GM18951 (cell line): Measurements from ENCODE around the gene EFCAB6.

Experiments
- POLR2A ChIP-seq: IDR thresholded peaks from 4 replicates; pipeline ENCODE4 v1.6.1; 2011; ENCODE audit warnings: mild to moderate bottlenecking; ENCODE audit not compliant: insufficient read length, insufficient read depth; ENCODE audit errors: extremely low read depth
- in situ Hi-C: fragments of 300-500 bp; cut with MboI; formaldehyde crosslinking; loops from one replicate; pipeline ENCODE4 v1.12.0; 2022; ENCODE audit warnings: low sequenced_read_pairs, mixed read lengths, inconsistent platforms; ENCODE audit not compliant: unreplicated experiment

The EFCAB6 gene

DNA sequence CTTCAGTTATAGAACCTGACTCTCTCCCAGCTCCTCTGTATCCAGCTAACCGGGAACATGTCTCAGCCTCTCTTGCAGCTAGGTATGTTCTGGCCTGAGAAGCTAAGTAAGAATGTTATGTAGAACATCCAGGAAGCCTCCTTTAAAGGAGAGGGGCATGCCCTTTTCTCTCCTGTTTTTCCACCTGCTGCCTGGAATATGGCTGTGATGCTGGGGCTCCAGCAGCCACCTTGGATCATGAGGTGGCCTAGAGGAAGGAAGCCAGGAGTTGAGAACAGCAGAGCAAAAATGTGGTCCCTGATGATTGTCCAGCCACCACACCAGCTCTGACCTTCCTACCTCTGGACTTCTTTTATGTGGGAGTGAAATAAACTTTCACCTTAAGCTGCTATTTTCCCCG is 282.6 kb downstream of the EFCAB6 start:
- TF ChIP-seq POLR2A, result no peak
- in situ Hi-C loops, result no loop called here

DNA sequence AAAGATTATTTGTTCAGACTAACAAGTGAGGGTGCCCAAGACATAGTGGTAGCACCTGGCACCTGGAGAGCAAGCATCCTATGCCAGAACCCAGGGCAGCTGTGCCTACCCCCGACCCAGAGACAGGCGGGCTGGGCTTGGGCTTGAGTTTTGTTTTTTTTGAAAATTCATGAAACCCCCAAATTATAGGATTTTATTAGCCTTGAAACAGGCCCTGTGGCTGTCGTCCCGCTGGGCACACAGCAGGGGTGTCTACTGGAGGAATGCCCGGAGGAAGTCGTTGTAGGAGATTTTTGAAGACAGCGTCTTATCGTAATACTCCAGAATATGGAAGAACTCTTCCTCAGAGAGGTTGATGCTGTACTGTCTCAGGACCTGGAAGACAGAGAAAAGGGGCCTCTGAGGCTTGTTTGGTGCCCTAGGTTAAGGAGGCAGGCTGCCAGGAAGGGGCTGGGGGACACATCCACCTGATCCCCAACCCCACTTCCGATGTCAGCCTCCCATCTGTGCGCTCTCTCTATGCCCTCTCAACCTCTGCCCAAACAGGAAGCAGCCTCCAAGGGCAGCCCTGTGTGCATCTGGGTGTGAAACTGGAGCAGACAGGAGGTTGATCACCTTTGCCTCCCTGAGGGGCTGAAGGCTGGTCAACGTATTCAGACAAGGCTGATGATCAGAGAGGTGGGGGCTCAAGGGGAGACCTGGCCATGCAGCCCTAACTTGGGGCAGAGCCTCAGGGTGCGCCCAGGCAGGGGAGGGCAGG is 283.3 kb downstream of the EFCAB6 start:
- in situ Hi-C loops, result no loop called here
- TF ChIP-seq POLR2A, result no peak

DNA sequence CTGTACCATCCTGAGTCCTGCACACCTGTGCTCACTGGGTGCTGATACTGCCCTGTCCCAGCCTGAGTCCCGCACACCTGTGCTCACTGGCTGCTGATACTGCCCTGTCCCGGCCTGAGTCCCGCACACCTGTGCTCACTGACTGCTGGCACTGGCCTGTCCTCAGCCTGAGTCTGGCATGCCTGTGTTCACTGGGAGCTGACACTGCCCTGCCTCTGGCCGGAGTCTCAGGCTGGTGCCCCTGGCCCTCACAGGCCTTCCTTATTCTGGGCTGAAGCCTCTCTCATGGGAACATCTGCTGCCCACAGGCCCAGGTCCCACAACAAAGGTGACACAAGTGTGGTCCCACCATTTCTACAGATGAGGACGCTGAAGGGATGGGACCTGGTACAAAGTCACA is 285.2 kb downstream of the EFCAB6 start:
- TF ChIP-seq POLR2A, result no peak
- in situ Hi-C loops, result no loop called here

DNA sequence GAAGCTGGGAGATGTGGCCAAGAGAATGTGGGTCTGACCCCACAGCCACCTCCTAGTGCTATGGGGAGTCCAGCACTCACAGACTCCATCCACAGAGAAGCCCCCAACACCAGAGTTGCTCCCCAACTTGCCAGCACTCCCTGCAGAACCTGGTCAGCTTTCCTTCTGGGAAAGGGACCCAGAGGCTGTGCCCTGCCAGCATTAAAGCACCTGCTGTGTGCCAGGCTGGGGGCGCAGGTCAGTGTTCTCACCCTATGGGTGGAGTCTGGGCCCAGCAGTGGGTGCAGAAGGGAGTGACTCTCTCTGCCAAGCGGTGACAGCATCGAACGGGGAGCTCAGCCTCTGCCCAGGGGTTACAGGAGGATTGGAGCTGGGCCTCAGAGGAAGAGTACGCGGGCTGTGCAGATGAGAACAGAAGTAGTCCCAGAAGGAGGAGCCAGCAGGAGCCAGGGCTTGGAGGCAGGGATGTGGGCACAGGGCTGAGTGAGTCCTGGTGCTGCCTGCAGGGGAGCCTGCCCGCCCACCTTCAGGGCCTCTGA is 285.9 kb downstream of the EFCAB6 start:
- in situ Hi-C loops, result no loop called here
- no peak for TF ChIP-seq POLR2A

DNA sequence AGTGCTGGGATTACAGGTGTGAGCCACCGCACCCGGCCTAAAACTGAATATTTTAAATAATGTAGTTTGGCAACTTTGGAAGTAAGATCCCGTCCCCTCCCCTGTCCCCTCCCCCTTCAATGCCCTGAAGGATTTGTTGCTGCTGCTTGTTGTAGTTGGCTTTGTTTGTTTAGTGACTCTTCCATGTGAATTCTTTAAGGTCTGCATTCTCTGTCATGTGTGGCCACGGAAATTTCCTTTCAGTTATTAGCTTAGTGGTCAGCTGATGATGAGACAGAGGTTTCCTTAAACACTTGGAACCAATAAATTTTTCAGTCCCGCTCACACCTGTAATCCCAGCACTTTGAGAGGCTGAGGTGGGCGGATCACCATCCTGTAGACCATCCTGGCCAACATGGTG is 290.4 kb downstream of the EFCAB6 start:
- TF ChIP-seq POLR2A, result no peak
- in situ Hi-C loops, result no loop called here

DNA sequence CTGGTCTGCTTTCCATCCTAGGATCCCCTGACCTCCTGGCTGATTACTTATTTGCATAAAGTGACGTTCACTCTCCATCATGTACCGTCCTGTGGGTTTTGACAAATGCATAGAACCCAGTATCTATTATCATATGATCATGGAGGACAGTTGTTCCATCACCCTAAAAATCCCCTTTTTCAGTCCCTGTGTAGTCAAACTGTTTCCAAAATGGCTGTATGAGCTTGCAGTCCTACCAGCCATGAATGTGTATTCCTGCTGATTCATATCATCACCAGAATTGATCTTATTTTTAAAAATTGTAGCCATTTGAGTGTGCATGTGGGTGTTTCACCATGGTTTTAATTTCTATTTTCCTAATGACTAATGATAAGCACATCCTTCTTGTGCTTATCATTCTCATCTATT is 291.5 kb downstream of the EFCAB6 start:
- in situ Hi-C loops, result no loop called here
- TF ChIP-seq POLR2A, result no peak

DNA sequence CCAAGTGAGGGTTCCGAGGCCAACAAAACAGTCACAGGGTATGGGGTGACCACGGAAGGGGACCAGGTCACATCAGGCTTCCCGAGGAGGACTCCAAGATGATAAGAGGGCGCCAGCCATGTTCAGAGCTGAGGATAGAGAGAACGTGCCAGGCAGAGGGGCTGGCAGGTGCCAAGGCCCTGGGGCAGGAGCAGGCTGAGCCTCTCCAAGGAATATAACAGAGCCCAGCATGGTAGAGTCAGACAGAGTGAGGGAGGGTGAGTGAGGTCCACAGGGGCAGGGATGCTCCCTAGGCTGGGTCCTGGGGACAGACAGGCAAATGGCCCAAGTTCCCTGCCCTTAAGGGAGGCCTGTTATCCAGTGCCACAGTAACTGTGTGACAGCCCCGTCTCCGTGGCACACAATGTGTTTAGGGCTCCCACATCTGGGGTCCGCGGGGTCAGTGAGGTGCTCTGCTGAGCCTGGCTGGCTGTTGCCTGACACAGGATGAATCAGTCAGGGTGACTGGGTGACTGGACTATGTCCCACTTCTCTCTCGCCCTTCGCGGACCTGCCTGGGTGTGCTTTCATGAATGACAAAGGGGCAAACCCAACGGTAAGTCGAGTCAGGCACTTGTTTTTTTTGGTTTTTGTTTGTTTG is 295.0 kb downstream of the EFCAB6 start:
- no peak for TF ChIP-seq POLR2A
- in situ Hi-C loops, result no loop called here

DNA sequence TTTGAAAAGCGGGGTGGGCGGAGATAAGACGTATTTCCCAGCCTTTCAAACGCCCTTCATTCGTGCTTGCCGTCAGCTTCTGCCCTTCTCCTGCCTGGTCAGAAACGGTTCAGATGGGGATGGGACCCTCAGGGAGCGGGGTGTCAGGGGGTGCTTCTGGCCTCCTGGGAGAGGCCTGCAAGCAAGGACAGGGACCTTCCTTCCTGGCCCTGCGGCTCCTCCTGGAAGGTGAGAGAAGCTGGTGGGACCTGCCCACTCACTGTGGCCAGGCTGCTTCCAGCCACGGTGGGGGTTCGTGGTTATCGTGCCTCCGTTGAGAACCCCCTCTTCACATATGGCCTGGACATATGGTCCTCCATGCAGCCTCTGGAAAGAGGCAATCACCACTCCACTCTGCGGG is 295.7 kb downstream of the EFCAB6 start:
- TF ChIP-seq POLR2A, result no peak

DNA sequence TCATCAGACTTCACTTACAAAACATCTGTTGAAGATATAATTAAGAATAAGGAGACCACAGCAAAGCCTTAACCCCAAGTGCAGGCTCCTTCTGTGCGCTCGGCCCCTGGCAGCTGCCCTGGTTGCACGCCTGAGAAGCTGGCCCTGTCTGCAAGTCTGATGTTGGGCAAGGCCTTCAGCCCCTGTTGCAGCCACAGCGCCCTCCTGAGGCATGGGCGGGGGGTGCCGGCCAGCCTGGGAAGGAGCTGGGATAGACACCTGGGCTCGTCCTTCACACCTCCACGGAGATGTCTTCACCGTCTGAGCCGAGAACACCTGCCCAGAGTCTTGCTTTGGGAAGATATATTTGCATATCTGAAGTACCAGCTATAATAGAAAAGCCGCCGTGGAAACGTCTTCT is 296.2 kb downstream of the EFCAB6 start:
- in situ Hi-C loops, result no loop called here
- TF ChIP-seq POLR2A, result no peak

More for the DNA sequence above, 295.7 kb downstream of the EFCAB6 start:
- in situ Hi-C loops, result no loop called here

DNA sequence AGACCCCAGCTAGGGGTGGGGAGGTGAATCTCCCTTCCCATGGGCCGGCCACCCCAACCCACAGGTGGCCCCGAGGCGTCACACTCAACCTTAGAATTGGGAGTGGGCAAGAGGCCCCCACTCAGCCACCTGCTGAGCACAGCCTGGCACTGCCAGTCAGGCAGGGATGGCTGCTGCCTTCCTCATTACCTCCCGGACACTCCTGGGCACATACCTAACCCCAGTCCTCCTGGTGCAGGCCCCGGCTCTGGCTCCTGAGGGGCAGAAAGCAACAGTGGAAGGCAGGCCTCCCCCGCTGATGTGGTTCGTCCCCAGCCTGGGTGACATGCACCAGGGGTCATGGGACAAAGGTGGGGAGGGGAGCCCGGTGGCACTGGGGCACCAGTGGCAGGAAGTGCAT is 296.7 kb downstream of the EFCAB6 start:
- in situ Hi-C loops, result no loop called here
- TF ChIP-seq POLR2A, result no peak

DNA sequence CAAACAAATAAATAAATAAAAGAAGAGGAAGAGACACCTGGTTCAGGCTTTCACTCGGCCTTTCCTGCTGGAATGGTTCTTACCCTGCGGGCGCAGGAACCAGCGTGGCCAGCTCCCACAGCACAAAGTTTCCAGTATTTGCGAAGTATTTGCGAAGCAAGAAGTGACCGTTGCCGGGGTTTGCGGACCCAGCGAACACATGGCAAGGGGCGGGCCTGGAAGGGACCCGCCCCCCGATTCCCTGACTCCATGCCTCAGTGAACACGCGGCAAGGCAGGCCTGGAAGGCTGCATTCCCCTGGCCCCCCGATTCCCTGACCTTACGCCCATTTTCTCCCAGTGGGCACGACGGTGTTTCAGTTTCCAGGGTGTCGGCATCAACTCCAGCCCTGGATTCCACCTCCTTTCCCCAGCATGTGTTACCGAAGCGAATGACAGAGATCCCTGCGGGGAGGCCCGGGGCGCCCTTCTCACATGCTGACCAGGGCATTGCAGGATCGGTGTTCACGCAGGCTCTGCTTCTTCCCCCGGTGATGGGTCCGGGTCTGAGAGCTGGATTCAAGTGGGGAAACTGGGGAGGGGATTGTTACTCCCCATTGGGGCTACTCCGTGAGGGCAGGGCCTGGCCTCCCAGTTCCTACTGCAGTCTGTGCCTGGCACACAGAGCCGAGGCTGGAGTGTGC is 297.5 kb downstream of the EFCAB6 start:
- in situ Hi-C loops, result no loop called here
- no peak for TF ChIP-seq POLR2A

DNA sequence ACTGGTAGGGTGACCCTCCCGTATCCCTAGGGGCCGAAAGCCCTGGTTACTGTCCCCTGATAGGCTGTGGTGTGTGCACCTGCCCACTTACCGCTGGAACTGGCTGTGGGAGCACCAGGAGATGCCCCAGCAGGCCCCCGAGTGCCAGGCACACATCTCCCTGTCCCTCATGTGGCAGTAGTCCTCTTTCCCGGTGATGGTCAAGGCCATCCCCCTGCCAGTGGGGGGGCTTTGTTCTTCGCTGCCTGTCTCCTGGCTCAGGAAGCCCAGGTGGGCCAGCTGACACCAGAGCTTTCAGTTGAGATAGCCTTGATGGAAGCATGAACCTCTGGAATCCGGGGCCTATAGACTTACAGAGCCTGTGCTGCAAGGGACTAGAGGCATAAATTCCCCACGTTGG is 299.8 kb downstream of the EFCAB6 start:
- TF ChIP-seq POLR2A, result no peak
- in situ Hi-C loops, result no loop called here

DNA sequence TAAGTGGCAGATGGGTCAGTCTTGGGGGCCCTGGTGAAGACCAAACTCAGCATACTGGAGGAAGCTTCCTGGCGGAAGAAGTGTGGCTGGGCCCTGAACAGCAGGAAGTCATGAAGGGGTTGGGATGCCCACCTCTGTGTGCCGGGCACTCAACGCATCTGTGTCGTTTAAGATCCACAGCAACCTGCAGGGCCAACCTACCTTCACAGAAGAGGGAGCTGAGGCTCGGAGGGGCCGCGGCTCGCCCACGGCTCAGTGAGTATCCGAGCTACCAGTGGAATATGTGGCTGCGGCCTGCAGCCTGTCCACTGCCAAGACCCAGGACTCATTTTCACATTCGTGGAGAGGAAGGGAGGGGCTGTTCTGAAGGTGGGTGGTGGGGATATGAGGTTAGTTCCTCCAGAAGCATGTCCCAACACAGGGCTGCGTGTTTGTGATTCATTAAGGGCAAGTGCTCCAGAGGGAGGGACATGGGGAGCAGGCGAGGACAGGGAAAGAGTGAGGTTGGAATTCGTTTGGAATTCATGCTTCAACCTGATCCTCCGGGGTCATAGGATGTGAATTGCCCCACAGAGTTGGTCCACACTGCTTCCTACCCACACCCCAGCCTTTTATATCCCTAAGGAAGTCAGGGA is 300.7 kb downstream of the EFCAB6 start:
- no peak for TF ChIP-seq POLR2A
- in situ Hi-C loops, result no loop called here
